BE2C (cell line): ENCODE data around the gene GBX2.
"Not testable (repeated sequence)": the region's sequence is repeated elsewhere in the genome, so short reads cannot be mapped to it uniquely, and the experiment has no call there.

ENCODE experiments used
- DNase-seq: peaks from one replicate; pipeline ENCODE4 v3.0.0-alpha.2; 2020
- H3K27me3 ChIP-seq: fragments of 250-450 bp; sonication (Bioruptor Pico); 2 replicates; pipeline ENCODE4 v1.5.1; 2020; ENCODE audit warnings: mild to moderate bottlenecking
- H3K36me3 ChIP-seq: fragments of 250-450 bp; sonication (Bioruptor Pico); 2 replicates; pipeline ENCODE4 v1.5.1; 2020; ENCODE audit warnings: mild to moderate bottlenecking
- H3K4me1 ChIP-seq: fragments of 250-450 bp; sonication (Bioruptor Pico); 2 replicates; pipeline ENCODE4 v1.5.1; 2020
- H3K4me3 ChIP-seq: 2 replicates; pipeline ENCODE4 v1.5.1; 2011; ENCODE audit warnings: low read depth, low read length
- H3K9me3 ChIP-seq: fragments of 250-450 bp; sonication (Bioruptor Pico); 2 replicates; pipeline ENCODE4 v1.5.1; 2020
- TF ChIP-seq, protein P1 (sequence below): IDR thresholded peaks from 2 replicates; pipeline ENCODE4 v1.5.1; 2012; ENCODE audit warnings: mild to moderate bottlenecking, low read depth, low read length

The GBX2 gene

DNA sequence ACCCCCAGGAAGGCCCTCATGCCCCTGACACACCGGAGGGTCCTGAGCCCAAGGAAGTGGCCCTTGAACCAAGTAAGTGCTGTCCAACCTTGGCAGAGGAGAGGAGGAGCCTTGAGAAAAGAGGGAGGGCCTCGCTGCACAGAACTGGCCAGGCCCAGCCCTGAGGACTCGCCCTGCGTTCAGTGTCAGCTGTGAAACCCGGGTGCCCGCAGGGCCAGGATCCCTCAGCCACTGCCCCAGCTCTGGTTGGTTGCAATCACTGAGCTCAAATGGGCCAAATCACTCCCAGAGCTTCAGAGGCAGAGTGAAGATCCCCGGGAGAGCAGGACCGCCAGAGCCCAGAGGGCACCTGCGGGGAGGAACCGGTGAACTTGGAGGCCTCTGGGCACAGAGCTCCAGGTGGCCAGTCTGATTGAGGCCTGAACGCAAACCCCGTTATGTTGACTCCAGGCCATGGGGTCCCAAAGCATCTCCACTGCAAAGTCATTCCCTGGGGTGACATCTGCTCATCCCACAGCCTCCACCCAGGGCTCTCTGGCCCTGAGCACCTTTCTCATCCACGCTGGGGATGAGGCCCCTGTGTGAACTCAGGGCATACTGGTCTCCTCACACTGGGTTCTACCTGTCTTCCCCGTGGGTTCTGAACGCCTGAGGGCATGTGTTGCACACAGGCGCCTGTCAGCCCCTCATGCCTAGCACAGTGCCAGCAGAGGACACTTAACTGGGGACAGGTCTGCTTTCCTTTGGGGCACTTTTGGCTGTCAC is 11.9 kb downstream of the GBX2 start:
- no peak overlapping the region for H3K4me3 ChIP-seq
- 0 out of 2 replicates have a peak, but pooled peaks cover 10% of the 10 kb centered on the region for H3K27me3 ChIP-seq
- no peaks in the 10 kb centered on the region for H3K36me3 ChIP-seq
- no peak for DNase-seq
- H3K9me3 ChIP-seq, result no peaks in the 10 kb centered on the region; the same call in 1 of the 2 replicates
- TF ChIP-seq, protein P1, sequence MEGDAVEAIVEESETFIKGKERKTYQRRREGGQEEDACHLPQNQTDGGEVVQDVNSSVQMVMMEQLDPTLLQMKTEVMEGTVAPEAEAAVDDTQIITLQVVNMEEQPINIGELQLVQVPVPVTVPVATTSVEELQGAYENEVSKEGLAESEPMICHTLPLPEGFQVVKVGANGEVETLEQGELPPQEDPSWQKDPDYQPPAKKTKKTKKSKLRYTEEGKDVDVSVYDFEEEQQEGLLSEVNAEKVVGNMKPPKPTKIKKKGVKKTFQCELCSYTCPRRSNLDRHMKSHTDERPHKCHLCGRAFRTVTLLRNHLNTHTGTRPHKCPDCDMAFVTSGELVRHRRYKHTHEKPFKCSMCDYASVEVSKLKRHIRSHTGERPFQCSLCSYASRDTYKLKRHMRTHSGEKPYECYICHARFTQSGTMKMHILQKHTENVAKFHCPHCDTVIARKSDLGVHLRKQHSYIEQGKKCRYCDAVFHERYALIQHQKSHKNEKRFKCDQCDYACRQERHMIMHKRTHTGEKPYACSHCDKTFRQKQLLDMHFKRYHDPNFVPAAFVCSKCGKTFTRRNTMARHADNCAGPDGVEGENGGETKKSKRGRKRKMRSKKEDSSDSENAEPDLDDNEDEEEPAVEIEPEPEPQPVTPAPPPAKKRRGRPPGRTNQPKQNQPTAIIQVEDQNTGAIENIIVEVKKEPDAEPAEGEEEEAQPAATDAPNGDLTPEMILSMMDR, result no peak
- no peaks in the 10 kb centered on the region for H3K4me1 ChIP-seq

DNA sequence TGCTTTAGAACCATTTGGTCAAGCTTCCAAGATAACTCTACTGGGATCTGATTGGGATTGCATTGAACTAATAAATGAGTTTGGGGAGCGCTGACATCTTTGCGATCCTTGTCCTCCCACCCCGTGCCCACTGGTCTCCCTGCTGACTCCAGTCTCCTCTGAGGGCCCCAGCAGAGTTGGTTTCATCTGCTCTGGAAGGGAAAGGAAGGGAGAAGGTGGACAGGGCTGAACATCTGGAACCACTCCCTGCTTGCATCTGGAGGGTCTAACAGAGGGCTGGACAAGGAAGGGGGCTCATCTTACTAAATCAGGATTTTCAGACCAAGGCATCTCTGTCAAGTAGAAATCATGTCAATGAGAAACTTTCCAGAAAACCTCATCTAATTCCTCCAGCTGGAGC is 12.8 kb downstream of the GBX2 start:
- TF ChIP-seq, protein P1, result no peak
- no peak for DNase-seq
- Histone ChIP-seq H3K4me3 (no peak overlapping the region), H3K4me1 (no peaks in the 10 kb centered on the region), H3K27me3 (0 out of 2 replicates have a peak, but pooled peaks cover 10% of the 10 kb centered on the region), H3K36me3 (no peaks in the 10 kb centered on the region), H3K9me3 (no peaks in the 10 kb centered on the region; the same call in 1 of the 2 replicates)

DNA sequence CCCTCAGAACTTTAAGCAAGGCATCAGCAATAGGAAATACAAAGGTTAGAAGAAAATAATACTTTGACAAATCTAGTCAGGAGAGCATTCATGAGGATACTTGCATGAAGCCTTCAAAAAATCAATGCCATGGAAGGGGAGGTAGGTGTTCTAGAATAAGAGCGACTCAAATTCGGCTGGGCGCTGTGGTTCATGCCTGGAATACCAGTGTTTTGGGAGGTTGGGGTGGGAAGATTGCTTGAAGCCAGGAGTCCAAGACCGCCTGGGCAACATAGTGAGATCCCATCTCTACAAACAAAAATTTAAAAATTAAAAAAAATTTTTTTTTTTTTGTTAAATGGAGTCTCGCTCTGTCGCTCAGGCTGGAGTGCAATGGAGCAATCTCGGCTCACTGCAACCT is 21.8 kb downstream of the GBX2 start:
- H3K36me3 ChIP-seq, result no peaks in the 10 kb centered on the region
- no peaks in the 10 kb centered on the region for H3K4me1 ChIP-seq
- peaks cover 2% of the 10 kb centered on the region; the same call in 1 of the 2 replicates for H3K27me3 ChIP-seq
- no peak for DNase-seq
- TF ChIP-seq, protein P1, result no peak
- H3K4me3 ChIP-seq, result no peak overlapping the region
- no peaks in the 10 kb centered on the region for H3K9me3 ChIP-seq

DNA sequence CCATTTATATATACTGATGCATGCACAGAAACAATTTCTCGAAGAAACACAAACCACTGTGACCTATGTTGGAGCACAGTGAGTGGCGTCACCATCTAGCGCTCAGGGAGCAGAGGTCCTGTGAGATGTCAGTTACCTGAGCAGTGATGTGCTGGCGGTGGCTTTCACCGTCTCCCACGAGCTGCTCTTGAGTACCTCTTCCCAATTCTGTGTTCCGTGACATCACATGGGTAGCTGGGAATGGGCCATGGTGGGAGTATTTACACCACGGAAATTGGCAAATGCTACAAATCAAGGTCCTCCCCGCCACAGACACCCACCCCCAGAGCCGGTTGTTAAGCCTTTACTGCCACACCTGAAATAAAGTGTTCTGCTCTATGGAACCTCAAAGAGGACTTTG is 24.4 kb downstream of the GBX2 start:
- H3K9me3 ChIP-seq, result no peaks in the 10 kb centered on the region
- H3K27me3 ChIP-seq, result peaks cover 2% of the 10 kb centered on the region; the same call in 1 of the 2 replicates
- H3K4me1 ChIP-seq, result no peaks in the 10 kb centered on the region
- H3K36me3 ChIP-seq, result no peaks in the 10 kb centered on the region
- TF ChIP-seq, protein P1, result no peak
- DNase-seq, result no peak
- no peak overlapping the region for H3K4me3 ChIP-seq

DNA sequence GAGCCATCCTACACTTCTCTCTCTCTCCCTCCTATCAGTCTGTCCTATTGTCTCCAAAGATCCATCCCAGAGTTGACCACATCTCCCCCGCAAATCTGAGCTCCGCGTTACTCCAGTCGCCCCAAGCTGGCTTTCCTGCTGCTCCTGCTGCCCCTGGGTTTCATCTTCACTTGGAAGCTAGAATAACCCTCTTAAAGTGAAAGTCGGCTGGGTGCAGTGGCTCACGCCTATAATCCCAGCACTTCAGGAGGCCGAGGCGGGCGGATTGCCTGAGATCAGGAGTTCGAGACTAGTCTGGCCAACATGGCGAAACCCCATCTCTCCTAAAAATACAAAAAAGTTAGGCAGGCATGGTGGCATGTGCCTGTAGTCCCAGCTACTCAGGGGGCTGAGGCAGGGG is 26.6 kb downstream of the GBX2 start:
- DNase-seq, H3K27me3 ChIP-seq, H3K36me3 ChIP-seq, H3K4me1 ChIP-seq, H3K9me3 ChIP-seq, H3K4me3 ChIP-seq: not testable (repeated sequence)

DNA sequence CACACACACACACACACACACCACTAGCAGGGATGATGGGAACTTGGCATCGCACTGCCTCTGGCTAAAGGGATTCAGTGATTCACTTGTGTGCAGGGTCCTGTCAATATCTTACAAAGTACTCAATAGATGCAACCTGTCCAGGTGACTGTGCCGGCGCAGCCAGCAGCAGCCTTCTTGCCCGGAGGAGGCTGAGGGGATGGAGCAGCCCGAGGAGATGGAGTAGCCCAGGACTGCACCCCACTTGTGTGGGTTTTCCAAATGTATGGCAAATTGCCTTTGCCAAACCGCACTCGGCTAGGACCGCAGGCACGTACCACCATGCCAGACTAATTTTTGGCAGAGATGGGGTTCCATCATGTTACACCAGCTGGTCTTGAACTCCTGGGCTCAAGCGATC is 31.1 kb downstream of the GBX2 start:
- Histone ChIP-seq H3K4me3 (no peak overlapping the region), H3K36me3 (no peaks in the 10 kb centered on the region), H3K27me3 (peaks cover 2% of the 10 kb centered on the region; the same call in 1 of the 2 replicates), H3K4me1 (no peaks in the 10 kb centered on the region), H3K9me3 (no peaks in the 10 kb centered on the region)
- no peak for DNase-seq
- TF ChIP-seq, protein P1, result no peak
